ENCODE measurements around the gene SPEF2. TPM values are rescaled to one million over a fixed set of nuclear protein-coding genes. Genes with fewer than 3 reads are reported as not detected.

SPEF2 gene
- total RNA-seq, 1 experiment from 2014 or later, result 4.0 TPM

GRCh38 chr5:35660451-35660850 is 42.8 kb downstream of the SPEF2 start:
- Histone ChIP-seq H3K4me3 (ENCODE audit: low read depth, low read length) (no peak overlapping the region), H3K36me3 (ENCODE audit: control insufficient read depth, insufficient read depth, low read length) (no peaks in the 10 kb centered on the region), H3K27me3 (replicated peaks; ENCODE audit: control insufficient read depth, insufficient read depth, low read length) (no peaks in the 10 kb centered on the region), H3K4me1 (no peaks in the 10 kb centered on the region), H3K9me3 (no peaks in the 10 kb centered on the region)
- POLR2A ChIA-PET, result no interaction called here
- no TSS peak for BruUV-seq (replicated peaks)
- peaks cover 7% of the 10 kb centered on the region for H3K27me3 Mint-ChIP-seq (ENCODE audit: insufficient read depth, unreplicated experiment)
- DNase-seq, result no peak
- no peaks in the 10 kb centered on the region for H3K9me3 Mint-ChIP-seq (ENCODE audit: unreplicated experiment)
- intact Hi-C loops (cut with micrococcal nuclease; ENCODE audit: unreplicated experiment), result no loop called here
- CTCF ChIA-PET, result no interaction called here
- no peak overlapping the region for H3K27ac Mint-ChIP-seq (ENCODE audit: unreplicated experiment)
- TF ChIP-seq CTCF (IDR thresholded peaks at IDR 0.05; ENCODE audit: insufficient read depth in 1 of 2, low read depth in 1 of 2, low read length in 1 of 2, severe bottlenecking in 1 of 2, unreplicated experiment in 1 of 2), result no peak
- H3K36me3 Mint-ChIP-seq (ENCODE audit: insufficient read depth, unreplicated experiment), result no peaks in the 10 kb centered on the region
- no peaks in the 10 kb centered on the region for H3K4me1 Mint-ChIP-seq (ENCODE audit: low read depth, unreplicated experiment)
- no peak overlapping the region for H3K4me3 Mint-ChIP-seq (ENCODE audit: unreplicated experiment)

GRCh38 chr5:35664584-35664983 is 46.9 kb downstream of the SPEF2 start:
- Mint-ChIP-seq H3K4me1 (ENCODE audit: low read depth, unreplicated experiment) (no peaks in the 10 kb centered on the region), H3K9me3 (ENCODE audit: unreplicated experiment) (no peaks in the 10 kb centered on the region), H3K36me3 (ENCODE audit: insufficient read depth, unreplicated experiment) (no peaks in the 10 kb centered on the region), H3K4me3 (ENCODE audit: unreplicated experiment) (no peak overlapping the region), H3K27me3 (ENCODE audit: insufficient read depth, unreplicated experiment) (peaks cover 4% of the 10 kb centered on the region), H3K27ac (ENCODE audit: unreplicated experiment) (no peak overlapping the region)
- POLR2A ChIA-PET, result no interaction called here
- CTCF ChIA-PET, result no interaction called here
- no TSS peak for BruUV-seq (replicated peaks)
- no peak for TF ChIP-seq CTCF (IDR thresholded peaks at IDR 0.05; ENCODE audit: insufficient read depth in 1 of 2, low read depth in 1 of 2, low read length in 1 of 2, severe bottlenecking in 1 of 2, unreplicated experiment in 1 of 2)
- H3K4me1 ChIP-seq, result no peaks in the 10 kb centered on the region
- intact Hi-C loops (cut with micrococcal nuclease; ENCODE audit: unreplicated experiment), result no loop called here
- H3K4me3 ChIP-seq (ENCODE audit: low read depth, low read length), result no peak overlapping the region
- H3K27me3 ChIP-seq (replicated peaks; ENCODE audit: control insufficient read depth, insufficient read depth, low read length), result no peaks in the 10 kb centered on the region
- H3K9me3 ChIP-seq, result no peaks in the 10 kb centered on the region
- no peaks in the 10 kb centered on the region for H3K36me3 ChIP-seq (ENCODE audit: control insufficient read depth, insufficient read depth, low read length)
- no peak for DNase-seq

GRCh38 chr5:35665096-35665495 is 47.4 kb downstream of the SPEF2 start:
- Mint-ChIP-seq H3K9me3 (ENCODE audit: unreplicated experiment) (no peaks in the 10 kb centered on the region), H3K27me3 (ENCODE audit: insufficient read depth, unreplicated experiment) (peaks cover 4% of the 10 kb centered on the region), H3K4me3 (ENCODE audit: unreplicated experiment) (no peak overlapping the region), H3K4me1 (ENCODE audit: low read depth, unreplicated experiment) (no peaks in the 10 kb centered on the region), H3K36me3 (ENCODE audit: insufficient read depth, unreplicated experiment) (no peaks in the 10 kb centered on the region), H3K27ac (ENCODE audit: unreplicated experiment) (no peak overlapping the region)
- Histone ChIP-seq H3K36me3 (ENCODE audit: control insufficient read depth, insufficient read depth, low read length) (no peaks in the 10 kb centered on the region), H3K9me3 (no peaks in the 10 kb centered on the region), H3K4me3 (ENCODE audit: low read depth, low read length) (no peak overlapping the region), H3K4me1 (no peaks in the 10 kb centered on the region), H3K27me3 (replicated peaks; ENCODE audit: control insufficient read depth, insufficient read depth, low read length) (no peaks in the 10 kb centered on the region)
- BruUV-seq (replicated peaks), result no TSS peak
- no peak for TF ChIP-seq CTCF (IDR thresholded peaks at IDR 0.05; ENCODE audit: insufficient read depth in 1 of 2, low read depth in 1 of 2, low read length in 1 of 2, severe bottlenecking in 1 of 2, unreplicated experiment in 1 of 2)
- POLR2A ChIA-PET, result no interaction called here
- no peak for DNase-seq
- CTCF ChIA-PET, result no interaction called here
- intact Hi-C loops (cut with micrococcal nuclease; ENCODE audit: unreplicated experiment), result no loop called here

Measured in Caco-2 (cell line).